HUES64 (cell line): ENCODE results near the gene PRG2.

Source experiments
- H3K27ac ChIP-seq: 2 replicates; pipeline ENCODE4 v1.7.0; 2013; ENCODE audit warnings: low read depth, low read length, inconsistent platforms
- H3K27me3 ChIP-seq: 2 replicates; pipeline ENCODE4 v1.6.1; 2013; ENCODE audit warnings: mild to moderate bottlenecking, low read length; ENCODE audit not compliant: insufficient read depth
- H3K36me3 ChIP-seq: 2 replicates; pipeline ENCODE4 v1.6.1; 2013; ENCODE audit warnings: mild to moderate bottlenecking, low read length; ENCODE audit not compliant: insufficient read depth
- H3K4me1 ChIP-seq: 2 replicates; pipeline ENCODE4 v1.6.1; 2013; ENCODE audit warnings: mild to moderate bottlenecking, low read length, moderate library complexity; ENCODE audit not compliant: insufficient read depth
- H3K4me3 ChIP-seq: 2 replicates; pipeline ENCODE4 v1.5.1; 2013; ENCODE audit warnings: mild to moderate bottlenecking, low read length, moderate library complexity
- H3K9ac ChIP-seq: 2 replicates; pipeline ENCODE4 v1.6.1; 2013; ENCODE audit warnings: mild to moderate bottlenecking, low read depth, low read length
- H3K9me3 ChIP-seq: 2 replicates; pipeline ENCODE4 v1.6.1; 2013; ENCODE audit warnings: low read depth, low read length; ENCODE audit not compliant: insufficient read depth
- WGBS: fragments of 150-250, 120-280 bp; methylation state at CpG from one replicate; pipeline ENCODE4 v1.1.7; 2013; ENCODE audit warnings: missing lambda C conversion rate; 5-methylcytosine and 5-hydroxymethylcytosine counted together

Gene PRG2

DNA sequence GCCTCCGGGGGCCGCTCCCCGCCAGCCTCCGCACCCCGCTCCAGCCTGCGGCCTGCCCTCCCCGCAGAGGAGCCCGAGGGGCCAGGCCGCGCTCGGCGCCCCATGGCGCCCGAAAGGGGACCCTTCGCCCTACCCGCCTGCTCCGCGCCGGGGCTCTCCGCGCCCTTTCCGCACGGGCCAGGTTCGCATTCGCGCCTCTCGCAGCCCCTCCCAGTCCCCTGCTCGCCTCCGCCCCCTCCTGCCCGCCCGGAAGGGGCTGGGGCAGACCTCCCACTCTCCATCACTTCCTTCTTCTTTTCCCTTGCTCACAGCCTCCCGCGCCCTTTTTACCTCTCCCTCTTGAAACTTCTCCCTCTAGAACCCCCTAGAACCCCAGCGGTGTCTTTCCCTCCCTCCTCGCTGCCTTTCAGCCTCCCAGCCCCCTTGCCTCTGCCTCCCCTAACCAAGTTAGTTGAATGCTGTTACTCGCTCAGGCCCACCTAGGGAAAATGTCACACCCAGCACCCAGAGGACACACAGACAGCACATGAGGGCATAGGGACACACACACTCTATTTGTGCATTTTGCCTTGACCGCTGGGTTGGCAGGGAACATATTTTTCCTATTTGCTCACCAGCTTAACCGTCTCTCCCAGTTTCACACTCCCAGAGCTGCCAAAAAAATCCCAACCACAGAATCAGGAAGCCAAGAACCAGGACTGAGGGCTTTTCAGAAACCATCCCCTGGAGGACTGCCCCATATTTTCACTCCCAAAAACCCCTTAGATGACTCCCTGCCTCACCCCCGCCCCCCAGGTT lies 36.7 kb upstream of the PRG2 start, which contains the start of gene SLC43A3:
SLC43A3 (minus strand) TSS at position 193 of the 798 bp plus-strand sequence. CDS start 949 bp downstream, outside the sequence.
- peaks cover 21% of the 10 kb centered on the region for H3K27me3 ChIP-seq
- H3K9me3 ChIP-seq, result no peaks in the 10 kb centered on the region
- peak within 1 kb of the TSS; percentile 57 for H3K4me3 ChIP-seq
- H3K27ac ChIP-seq, result no peak within 1 kb of the TSS
- 10% methylated on average over 39 of the region's 39 CpGs for WGBS
- peaks cover 13% of the 10 kb centered on the region; the same call in 1 of the 2 replicates for H3K36me3 ChIP-seq
- peak within 1 kb of the TSS; percentile 75; the same call in 1 of the 2 replicates for H3K9ac ChIP-seq
- H3K4me1 ChIP-seq, result peaks cover 15% of the 10 kb centered on the region

- WGBS, result 31% methylated on average over 15 of the region's 16 CpGs
- H3K4me1 ChIP-seq, result peaks cover 15% of the 10 kb centered on the region
- H3K27ac ChIP-seq, result no peak overlapping the region
- peaks cover 21% of the 10 kb centered on the region for H3K27me3 ChIP-seq
- peak overlapping the region; percentile 75; the same call in 1 of the 2 replicates for H3K9ac ChIP-seq
- H3K9me3 ChIP-seq, result no peaks in the 10 kb centered on the region
- H3K36me3 ChIP-seq, result peaks cover 15% of the 10 kb centered on the region; the same call in 1 of the 2 replicates
- peak overlapping the region; percentile 57 for H3K4me3 ChIP-seq
Observed at GRCh38 chr11:57426439-57426928, 36.0 kb upstream of the PRG2 start.

DNA sequence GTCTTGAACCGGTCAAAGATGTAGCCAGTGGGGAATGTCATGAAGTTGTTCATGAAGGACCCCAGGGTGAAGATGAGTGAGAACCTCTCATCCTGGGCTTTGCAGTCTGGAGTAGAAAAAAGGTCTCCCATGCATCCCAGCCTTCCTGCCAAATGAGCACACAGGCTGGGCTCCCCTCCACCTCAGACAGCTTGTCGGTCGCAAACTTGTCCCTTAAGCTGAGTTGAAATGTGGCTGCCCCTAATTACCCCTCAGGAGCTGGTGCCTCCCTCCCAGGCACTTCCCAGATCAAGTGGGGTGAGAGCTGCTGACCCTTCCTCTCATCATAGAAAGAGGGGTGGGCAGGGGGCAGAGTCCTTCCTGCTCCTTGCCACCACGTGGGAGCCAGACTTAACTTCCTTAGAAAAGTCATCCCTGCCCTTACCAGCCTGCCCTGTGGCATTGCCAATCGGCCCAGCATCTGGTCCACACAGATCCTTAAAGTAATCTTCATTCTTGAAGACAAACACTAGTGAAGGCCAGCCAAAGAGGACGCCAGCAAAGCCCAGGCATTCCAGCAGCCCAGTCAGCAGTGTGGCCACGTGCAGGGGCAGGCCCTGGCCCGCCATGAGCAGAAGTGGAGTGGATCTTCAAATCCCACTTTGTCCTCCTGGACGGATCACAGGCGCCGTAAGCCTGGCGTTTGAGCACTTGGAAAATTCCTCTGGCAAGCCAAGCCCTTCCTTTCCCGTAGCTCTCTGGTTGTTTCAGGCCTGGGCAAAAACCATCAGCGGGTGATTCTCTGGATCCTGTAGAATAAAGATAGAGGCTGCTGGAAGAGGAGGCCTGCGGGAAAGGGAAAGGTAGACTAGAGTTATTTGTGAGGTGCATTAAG lies 35.4 kb upstream of the PRG2 start:
- Histone ChIP-seq H3K9me3 (no peaks in the 10 kb centered on the region), H3K36me3 (peaks cover 19% of the 10 kb centered on the region), H3K27ac (no peak overlapping the region), H3K4me1 (peaks cover 15% of the 10 kb centered on the region), H3K4me3 (peak overlapping the region; percentile 57), H3K27me3 (peaks cover 21% of the 10 kb centered on the region), H3K9ac (peak overlapping the region; percentile 75; the same call in 1 of the 2 replicates)
- 87% methylated on average over 15 of the region's 15 CpGs for WGBS

DNA sequence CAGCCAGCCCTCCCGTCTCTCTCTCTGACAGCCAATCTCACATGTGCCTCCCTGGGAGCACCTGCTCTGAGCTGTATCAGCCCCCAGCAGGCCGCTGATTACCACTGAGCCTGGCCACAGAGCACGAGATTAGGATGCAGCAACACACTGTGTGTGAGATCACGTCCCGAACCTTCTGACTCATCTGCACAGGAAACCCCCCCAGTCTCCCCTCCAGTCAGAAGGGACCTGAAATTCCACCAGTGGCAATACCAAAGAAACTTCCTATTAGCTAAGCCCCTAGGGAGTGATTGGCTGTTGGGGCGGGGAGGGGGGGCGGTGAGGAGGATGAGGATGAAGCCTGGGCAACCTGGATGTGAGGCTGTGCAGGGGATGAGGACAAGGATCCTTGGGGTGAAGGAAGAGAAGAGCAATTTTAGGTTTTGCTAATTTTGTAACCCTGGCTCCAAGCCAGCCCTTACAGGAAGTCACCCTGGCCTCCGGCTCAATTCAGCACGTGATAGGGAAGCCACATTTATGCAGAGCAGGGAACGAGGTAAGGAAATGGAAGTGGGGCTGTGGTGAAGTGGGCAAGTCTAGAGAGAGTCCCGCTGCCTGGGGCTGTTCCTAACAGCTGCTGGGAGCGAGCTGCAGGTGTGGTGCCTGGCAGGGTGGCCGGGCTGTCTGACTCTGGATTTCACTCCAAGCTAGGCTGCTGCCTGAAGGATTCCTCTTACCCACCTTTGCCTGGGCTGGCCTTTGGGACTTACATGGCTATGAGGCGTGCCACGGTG lies 34.5 kb upstream of the PRG2 start:
- peaks cover 23% of the 10 kb centered on the region for H3K36me3 ChIP-seq
- no peak overlapping the region for H3K9ac ChIP-seq

GRCh38 chr11:57424137-57424791 lies 33.8 kb upstream of the PRG2 start:
- Histone ChIP-seq H3K9me3 (no peaks in the 10 kb centered on the region), H3K27me3 (peaks cover 18% of the 10 kb centered on the region), H3K4me3 (no peak overlapping the region), H3K36me3 (peaks cover 23% of the 10 kb centered on the region), H3K9ac (no peak overlapping the region), H3K4me1 (peaks cover 15% of the 10 kb centered on the region), H3K27ac (no peak overlapping the region)
- WGBS, result 91% methylated on average over 9 of the region's 9 CpGs

More for the DNA sequence above, 34.5 kb upstream of the PRG2 start:
- 75% methylated on average over 15 of the region's 15 CpGs for WGBS
- Histone ChIP-seq H3K9me3 (no peaks in the 10 kb centered on the region), H3K27ac (no peak overlapping the region), H3K4me1 (peaks cover 15% of the 10 kb centered on the region), H3K27me3 (peaks cover 21% of the 10 kb centered on the region), H3K4me3 (no peak overlapping the region)

- no peak overlapping the region for H3K9ac ChIP-seq
- no peak overlapping the region for H3K27ac ChIP-seq
- WGBS, result 93% methylated on average over 2 of the region's 4 CpGs
Observed at GRCh38 chr11:57422669-57423068, 32.2 kb upstream of the PRG2 start.

DNA sequence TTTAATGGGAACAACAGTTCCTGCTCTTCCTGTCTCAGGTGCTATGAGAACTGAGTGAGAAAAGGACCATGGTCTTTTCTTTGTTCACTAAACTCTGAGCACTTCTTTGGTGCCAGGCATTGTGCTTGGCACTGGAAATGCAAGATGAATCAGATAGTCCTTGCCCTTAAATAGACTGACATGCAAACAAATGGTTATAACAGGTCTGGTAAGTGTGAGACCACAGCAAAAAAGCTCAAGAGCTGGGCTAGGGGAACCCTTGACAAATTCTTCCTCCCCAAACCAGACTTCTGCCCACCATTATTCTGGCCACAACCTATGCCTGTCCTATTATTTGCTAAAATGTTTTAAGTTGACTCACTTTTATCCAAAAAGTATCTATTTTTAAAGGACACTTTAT lies 31.4 kb upstream of the PRG2 start:
- Histone ChIP-seq H3K27ac (no peak overlapping the region), H3K4me3 (no peak overlapping the region), H3K4me1 (peaks cover 8% of the 10 kb centered on the region), H3K36me3 (peaks cover 39% of the 10 kb centered on the region), H3K9ac (no peak overlapping the region), H3K9me3 (no peaks in the 10 kb centered on the region), H3K27me3 (peaks cover 8% of the 10 kb centered on the region)

More at GRCh38 chr11:57422669-57423068, 32.2 kb upstream of the PRG2 start:
- Histone ChIP-seq H3K9me3 (no peaks in the 10 kb centered on the region), H3K27me3 (peaks cover 8% of the 10 kb centered on the region), H3K4me3 (no peak overlapping the region), H3K4me1 (peaks cover 14% of the 10 kb centered on the region), H3K36me3 (peaks cover 31% of the 10 kb centered on the region)

- Histone ChIP-seq H3K27ac (no peak overlapping the region), H3K9ac (no peak overlapping the region)
- 95% methylated on average over 4 of the region's 4 CpGs for WGBS
Observed at GRCh38 chr11:57421066-57421465, 30.6 kb upstream of the PRG2 start.

DNA sequence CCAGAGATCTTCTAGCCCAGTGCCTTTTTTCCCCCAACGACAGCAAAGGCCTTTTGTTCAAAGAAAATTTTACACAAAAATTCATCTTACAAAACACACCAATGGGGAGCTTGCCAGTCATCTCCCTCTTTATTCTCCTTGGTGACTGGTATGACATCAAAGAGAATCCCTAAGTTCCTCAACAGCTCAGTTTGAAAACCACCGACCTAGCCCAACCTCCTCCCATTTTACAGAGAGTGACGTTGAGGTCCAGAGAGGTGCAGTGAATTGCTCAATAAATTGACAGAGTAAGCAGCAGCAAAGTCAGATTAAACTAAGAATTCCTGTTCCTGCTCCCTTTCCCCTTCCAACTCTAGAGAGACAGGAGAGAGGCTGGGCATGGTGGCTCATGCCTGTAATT lies 28.7 kb upstream of the PRG2 start:
- no peak overlapping the region for H3K4me3 ChIP-seq
- peaks cover 62% of the 10 kb centered on the region for H3K36me3 ChIP-seq
- no peaks in the 10 kb centered on the region for H3K27me3 ChIP-seq
- H3K9me3 ChIP-seq, result no peaks in the 10 kb centered on the region
- H3K4me1 ChIP-seq, result peaks cover 2% of the 10 kb centered on the region; the same call in 1 of the 2 replicates
- WGBS, result 87% methylated on average over 3 of the region's 3 CpGs
- no peak overlapping the region for H3K9ac ChIP-seq
- H3K27ac ChIP-seq, result no peak overlapping the region

More at GRCh38 chr11:57421066-57421465, 30.6 kb upstream of the PRG2 start:
- Histone ChIP-seq H3K9me3 (no peaks in the 10 kb centered on the region), H3K4me3 (no peak overlapping the region), H3K4me1 (peaks cover 3% of the 10 kb centered on the region), H3K36me3 (peaks cover 46% of the 10 kb centered on the region), H3K27me3 (peaks cover under 1% of the 10 kb centered on the region; the same call in 1 of the 2 replicates)

DNA sequence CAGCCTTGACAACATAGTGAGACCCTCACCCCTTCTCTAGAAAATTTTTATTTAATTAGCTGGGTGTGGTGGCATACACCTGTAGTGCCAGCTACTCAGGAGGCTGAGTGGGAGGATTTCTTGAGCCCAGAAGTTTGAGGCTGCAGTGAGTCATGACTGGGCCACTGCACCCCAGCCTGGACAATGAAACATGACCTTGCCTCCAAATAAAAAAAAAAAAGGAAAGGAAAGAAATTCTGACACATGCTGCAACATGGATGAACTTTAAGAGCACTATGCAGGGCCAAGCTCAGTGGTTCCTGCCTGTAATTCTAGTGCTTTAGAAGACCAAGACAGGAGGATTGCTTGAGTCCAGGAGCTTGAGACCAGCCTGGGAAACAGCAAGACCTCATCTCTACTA lies 27.7 kb upstream of the PRG2 start:
- Histone ChIP-seq H3K27me3 (no peaks in the 10 kb centered on the region), H3K4me3 (no peak overlapping the region), H3K9me3 (no peaks in the 10 kb centered on the region), H3K9ac (no peak overlapping the region), H3K36me3 (peaks cover 72% of the 10 kb centered on the region), H3K27ac (no peak overlapping the region), H3K4me1 (0 out of 2 replicates have a peak, but pooled peaks cover 2% of the 10 kb centered on the region)
